Measurements from ENCODE around the gene SELENOP. TPM values are rescaled to one million over a fixed set of nuclear protein-coding genes. Genes with fewer than 3 reads are reported as not detected.

Gene SELENOP
- total and polyA plus RNA-seq, 2 of the 13 experiments (the other 11 are each of a cell fraction or from before 2014, with no cell fraction given) = 1,895 to 2,083 TPM

DNA sequence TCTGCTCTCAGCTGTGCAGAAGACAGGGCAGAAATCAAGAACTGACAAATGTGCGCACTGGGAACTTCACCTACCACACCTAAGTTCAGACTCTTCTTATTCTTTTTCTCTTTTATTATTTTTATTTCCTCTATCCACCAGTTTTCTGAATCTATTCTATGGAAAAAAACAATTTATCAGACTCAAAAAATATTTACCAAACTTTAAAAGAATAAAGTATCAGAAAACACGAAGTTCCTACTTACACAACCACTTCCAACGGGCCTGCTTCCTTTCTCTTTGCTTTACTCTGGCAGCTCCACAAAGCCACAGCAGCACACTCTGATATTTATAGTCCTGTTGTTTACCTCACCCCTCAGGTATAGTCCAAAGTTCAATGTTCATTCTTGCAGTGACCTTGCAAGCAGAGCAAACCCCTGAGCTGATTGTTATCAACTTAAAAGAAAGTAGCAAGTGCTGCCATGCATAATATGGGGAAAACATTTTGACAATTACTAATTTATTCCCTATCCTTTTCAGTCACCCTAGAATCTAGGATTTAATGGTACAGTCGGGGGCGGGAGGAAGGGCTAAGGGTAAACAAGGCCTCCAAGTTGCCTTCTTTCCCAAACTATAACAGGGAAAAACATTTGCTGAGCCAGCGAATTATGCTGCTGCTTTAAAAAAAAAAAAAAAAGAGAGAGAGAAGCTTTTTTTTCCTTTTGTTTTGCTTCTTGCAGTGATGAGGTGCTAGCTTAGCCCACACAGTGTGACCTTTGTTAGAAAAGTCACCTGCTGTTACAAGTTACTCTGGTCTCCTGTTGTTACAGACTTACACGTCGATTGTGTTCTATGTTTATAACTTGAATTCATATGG is at the start of gene SELENOP (continued):
- peak; percentile 84; the same call in 1 of the 2 replicates for TF ChIP-seq ZNF614 (CRISPR knock-in tag; IDR thresholded peaks at IDR 0.05; ENCODE audit: borderline replicate concordance)
- peak; percentile 87 for TF ChIP-seq PITX1 (CRISPR knock-in tag; IDR thresholded peaks at IDR 0.05)
- TF ChIP-seq, protein P1, sequence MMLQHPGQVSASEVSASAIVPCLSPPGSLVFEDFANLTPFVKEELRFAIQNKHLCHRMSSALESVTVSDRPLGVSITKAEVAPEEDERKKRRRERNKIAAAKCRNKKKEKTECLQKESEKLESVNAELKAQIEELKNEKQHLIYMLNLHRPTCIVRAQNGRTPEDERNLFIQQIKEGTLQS (CRISPR knock-in tag; IDR thresholded peaks at IDR 0.05) = peak; percentile 47; the same call in 1 of the 2 replicates
- TF ChIP-seq, protein P2, sequence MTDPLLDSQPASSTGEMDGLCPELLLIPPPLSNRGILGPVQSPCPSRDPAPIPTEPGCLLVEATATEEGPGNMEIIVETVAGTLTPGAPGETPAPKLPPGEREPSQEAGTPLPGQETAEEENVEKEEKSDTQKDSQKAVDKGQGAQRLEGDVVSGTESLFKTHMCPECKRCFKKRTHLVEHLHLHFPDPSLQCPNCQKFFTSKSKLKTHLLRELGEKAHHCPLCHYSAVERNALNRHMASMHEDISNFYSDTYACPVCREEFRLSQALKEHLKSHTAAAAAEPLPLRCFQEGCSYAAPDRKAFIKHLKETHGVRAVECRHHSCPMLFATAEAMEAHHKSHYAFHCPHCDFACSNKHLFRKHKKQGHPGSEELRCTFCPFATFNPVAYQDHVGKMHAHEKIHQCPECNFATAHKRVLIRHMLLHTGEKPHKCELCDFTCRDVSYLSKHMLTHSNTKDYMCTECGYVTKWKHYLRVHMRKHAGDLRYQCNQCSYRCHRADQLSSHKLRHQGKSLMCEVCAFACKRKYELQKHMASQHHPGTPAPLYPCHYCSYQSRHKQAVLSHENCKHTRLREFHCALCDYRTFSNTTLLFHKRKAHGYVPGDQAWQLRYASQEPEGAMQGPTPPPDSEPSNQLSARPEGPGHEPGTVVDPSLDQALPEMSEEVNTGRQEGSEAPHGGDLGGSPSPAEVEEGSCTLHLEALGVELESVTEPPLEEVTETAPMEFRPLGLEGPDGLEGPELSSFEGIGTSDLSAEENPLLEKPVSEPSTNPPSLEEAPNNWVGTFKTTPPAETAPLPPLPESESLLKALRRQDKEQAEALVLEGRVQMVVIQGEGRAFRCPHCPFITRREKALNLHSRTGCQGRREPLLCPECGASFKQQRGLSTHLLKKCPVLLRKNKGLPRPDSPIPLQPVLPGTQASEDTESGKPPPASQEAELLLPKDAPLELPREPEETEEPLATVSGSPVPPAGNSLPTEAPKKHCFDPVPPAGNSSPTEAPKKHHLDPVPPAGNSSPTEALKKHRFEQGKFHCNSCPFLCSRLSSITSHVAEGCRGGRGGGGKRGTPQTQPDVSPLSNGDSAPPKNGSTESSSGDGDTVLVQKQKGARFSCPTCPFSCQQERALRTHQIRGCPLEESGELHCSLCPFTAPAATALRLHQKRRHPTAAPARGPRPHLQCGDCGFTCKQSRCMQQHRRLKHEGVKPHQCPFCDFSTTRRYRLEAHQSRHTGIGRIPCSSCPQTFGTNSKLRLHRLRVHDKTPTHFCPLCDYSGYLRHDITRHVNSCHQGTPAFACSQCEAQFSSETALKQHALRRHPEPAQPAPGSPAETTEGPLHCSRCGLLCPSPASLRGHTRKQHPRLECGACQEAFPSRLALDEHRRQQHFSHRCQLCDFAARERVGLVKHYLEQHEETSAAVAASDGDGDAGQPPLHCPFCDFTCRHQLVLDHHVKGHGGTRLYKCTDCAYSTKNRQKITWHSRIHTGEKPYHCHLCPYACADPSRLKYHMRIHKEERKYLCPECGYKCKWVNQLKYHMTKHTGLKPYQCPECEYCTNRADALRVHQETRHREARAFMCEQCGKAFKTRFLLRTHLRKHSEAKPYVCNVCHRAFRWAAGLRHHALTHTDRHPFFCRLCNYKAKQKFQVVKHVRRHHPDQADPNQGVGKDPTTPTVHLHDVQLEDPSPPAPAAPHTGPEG (CRISPR knock-in tag; IDR thresholded peaks at IDR 0.05) = no peak
- TF ChIP-seq, protein P3, sequence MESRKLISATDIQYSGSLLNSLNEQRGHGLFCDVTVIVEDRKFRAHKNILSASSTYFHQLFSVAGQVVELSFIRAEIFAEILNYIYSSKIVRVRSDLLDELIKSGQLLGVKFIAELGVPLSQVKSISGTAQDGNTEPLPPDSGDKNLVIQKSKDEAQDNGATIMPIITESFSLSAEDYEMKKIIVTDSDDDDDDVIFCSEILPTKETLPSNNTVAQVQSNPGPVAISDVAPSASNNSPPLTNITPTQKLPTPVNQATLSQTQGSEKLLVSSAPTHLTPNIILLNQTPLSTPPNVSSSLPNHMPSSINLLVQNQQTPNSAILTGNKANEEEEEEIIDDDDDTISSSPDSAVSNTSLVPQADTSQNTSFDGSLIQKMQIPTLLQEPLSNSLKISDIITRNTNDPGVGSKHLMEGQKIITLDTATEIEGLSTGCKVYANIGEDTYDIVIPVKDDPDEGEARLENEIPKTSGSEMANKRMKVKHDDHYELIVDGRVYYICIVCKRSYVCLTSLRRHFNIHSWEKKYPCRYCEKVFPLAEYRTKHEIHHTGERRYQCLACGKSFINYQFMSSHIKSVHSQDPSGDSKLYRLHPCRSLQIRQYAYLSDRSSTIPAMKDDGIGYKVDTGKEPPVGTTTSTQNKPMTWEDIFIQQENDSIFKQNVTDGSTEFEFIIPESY (CRISPR knock-in tag; IDR thresholded peaks at IDR 0.05) = peak; percentile 54
- TF ChIP-seq, protein P4, sequence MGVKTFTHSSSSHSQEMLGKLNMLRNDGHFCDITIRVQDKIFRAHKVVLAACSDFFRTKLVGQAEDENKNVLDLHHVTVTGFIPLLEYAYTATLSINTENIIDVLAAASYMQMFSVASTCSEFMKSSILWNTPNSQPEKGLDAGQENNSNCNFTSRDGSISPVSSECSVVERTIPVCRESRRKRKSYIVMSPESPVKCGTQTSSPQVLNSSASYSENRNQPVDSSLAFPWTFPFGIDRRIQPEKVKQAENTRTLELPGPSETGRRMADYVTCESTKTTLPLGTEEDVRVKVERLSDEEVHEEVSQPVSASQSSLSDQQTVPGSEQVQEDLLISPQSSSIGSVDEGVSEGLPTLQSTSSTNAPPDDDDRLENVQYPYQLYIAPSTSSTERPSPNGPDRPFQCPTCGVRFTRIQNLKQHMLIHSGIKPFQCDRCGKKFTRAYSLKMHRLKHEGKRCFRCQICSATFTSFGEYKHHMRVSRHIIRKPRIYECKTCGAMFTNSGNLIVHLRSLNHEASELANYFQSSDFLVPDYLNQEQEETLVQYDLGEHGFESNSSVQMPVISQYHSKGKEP (CRISPR knock-in tag; IDR thresholded peaks at IDR 0.05) = 0 out of 2 replicates have a peak, but pooled peaks have one; percentile 44
- TF ChIP-seq ZNF121 (CRISPR knock-in tag; IDR thresholded peaks at IDR 0.05) = no peak
- TF ChIP-seq HDAC2 (CRISPR knock-in tag; IDR thresholded peaks at IDR 0.05) = peak; percentile 94
- TF ChIP-seq IRX3 (CRISPR knock-in tag; IDR thresholded peaks at IDR 0.05; ENCODE audit: borderline replicate concordance, low read depth) = peak; percentile 34; the same call in 1 of the 2 replicates
- TF ChIP-seq SOX6 (IDR thresholded peaks at IDR 0.05) = no peak
- peak; percentile 95 for TF ChIP-seq SOX6 (CRISPR knock-in tag; IDR thresholded peaks at IDR 0.05)
- peak; percentile 87 for TF ChIP-seq MIER3 (CRISPR knock-in tag; IDR thresholded peaks at IDR 0.05; ENCODE audit: borderline replicate concordance)
- 0 out of 2 replicates have a peak, but pooled peaks have one; percentile 64 for TF ChIP-seq ZNF557 (CRISPR knock-in tag; IDR thresholded peaks at IDR 0.05)
- TF ChIP-seq ZNF275 (CRISPR knock-in tag; IDR thresholded peaks at IDR 0.05; ENCODE audit: borderline replicate concordance) = peak; percentile 50; the same call in 1 of the 2 replicates
- TF ChIP-seq TCF7 (IDR thresholded peaks at IDR 0.05; ENCODE audit: low read depth) = peak; percentile 87
- peak; percentile 53; the same call in 1 of the 2 replicates for TF ChIP-seq PHF8 (CRISPR knock-in tag; IDR thresholded peaks at IDR 0.05)
